Measurements from ENCODE around the gene FGF18.
"Not testable (repeated sequence)": the region's sequence is repeated elsewhere in the genome, so short reads cannot be mapped to it uniquely, and the experiment has no call there.

FGF18 gene

GRCh38 chr5:171494452-171495121 is 75.1 kb downstream of the FGF18 start:
- DNase-seq (ENCODE audit: low read depth in 3 of 3, low spot score in 1 of 3), result no peak

GRCh38 chr5:171495122-171495700 is 75.8 kb downstream of the FGF18 start:
- no peak for DNase-seq (ENCODE audit: low read depth in 3 of 3, low spot score in 1 of 3)

- DNase-seq (ENCODE audit: low read depth in 3 of 3, low spot score in 1 of 3), result no peak
Observed at GRCh38 chr5:171496456-171496855, 77.0 kb downstream of the FGF18 start.

DNA sequence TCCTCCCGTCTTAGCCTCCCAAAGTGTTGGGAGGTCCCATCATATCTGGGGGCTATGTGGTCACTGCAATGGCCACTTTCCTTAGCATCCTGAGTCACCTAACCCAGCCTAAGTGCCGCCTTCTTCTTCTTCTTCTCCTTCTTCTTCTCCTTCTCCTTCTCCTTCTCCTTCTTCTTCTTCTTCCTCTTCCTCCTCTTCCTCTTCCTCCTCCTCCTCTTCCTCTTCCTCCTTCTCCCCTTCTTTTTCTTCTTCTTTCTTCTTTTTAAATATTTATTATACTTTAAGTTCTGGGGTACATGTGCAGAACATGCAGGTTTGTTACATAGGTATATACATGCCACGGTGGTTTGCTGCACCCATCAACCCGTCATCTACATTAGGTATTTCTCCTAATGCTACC is 78.0 kb downstream of the FGF18 start:
- DNase-seq (ENCODE audit: low read depth in 3 of 3, low spot score in 1 of 3), result not testable (repeated sequence)

GRCh38 chr5:171498166-171498565 is 78.7 kb downstream of the FGF18 start:
- DNase-seq (ENCODE audit: low read depth in 3 of 3, low spot score in 1 of 3), result no peak

DNA sequence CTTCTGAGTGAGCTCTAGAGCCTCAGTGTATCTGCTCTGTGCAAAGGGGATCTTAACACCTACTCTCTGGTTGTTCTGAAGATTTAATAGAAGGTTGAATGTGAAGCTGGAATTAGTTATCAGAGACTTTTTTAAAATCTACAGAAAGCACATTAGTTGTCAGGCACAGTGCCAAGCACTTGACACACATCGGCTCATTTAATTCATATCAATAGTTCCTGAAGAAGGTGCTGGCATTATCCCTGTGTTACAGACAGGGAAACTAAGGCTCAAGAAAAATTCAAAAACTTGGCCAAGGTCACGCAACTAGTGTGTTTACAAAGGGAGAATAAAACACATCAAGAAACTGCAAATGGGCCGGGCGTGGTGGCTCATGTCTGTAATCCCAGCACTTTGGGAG is 80.2 kb downstream of the FGF18 start:
- DNase-seq (ENCODE audit: low read depth in 3 of 3, low spot score in 1 of 3), result no peak

DNA sequence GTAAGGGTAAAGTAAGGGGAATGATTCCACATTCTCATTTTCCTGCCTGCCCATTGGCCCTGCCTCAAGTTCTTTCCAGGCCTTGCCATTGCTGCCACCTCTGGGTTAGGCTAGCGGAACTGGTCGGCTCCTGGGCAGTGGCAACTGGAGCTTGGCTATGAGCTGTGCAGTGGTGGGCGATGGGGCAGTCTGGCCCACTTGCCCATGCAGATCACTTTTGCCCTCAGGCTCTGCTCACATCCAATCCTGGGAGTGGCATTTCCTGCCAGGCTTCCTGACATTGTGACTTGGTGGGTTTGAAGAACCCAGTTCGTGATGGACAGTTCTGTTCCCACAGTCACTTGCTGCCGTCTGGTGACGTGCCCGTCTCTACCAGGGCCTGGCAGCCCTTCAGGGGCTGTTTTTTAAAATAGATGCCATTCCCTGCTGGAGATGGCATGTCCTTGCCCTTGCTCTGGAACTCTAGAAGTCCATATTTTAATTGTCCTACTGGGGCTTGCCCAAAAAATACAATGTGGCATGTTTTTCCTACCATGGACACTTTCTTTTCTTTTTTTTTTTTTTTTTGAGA is 86.1 kb downstream of the FGF18 start:
- no peak for DNase-seq (ENCODE audit: low read depth in 3 of 3, low spot score in 1 of 3)

GRCh38 chr5:171506951-171507350 is 87.5 kb downstream of the FGF18 start:
- DNase-seq (ENCODE audit: low read depth in 3 of 3, low spot score in 1 of 3), result no peak
